Stimulated activated CD8-positive, alpha-beta memory T cell treated with anti-CD3 and anti-CD28 coated beads, Interleukin-4, amount 100 ng/mL, for 1 hour (primary cell): ENCODE results near the gene TMEM164.
A peak's percentile ranks its signal among the peaks of the same experiment; 100 is the strongest.

Experiments used
- DNase-seq, 2 donors: peaks; one replicate each; pipeline ENCODE4 v3.0.0-alpha.2; 2020; ENCODE audit warnings: low read depth in 2 of 2, low spot score in 1 of 2

TMEM164 gene

DNA sequence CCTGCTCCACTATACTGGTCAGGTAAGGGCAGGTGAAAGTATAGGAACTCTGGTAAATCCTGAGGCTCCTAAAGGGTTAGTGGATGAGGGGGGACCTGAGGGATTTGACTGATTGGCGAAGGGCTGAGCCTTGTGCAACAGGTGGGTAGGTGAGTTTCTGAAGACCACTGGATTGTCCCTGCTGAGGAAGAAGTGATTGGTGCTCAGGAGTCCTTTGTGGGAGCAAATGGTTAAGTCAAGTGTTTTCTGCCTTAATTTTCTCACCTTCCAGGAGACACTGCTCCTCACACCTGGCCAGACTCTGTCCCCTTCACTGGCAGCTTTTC, 158.4 kb downstream of the TMEM164 start:
- no peak for DNase-seq

DNA sequence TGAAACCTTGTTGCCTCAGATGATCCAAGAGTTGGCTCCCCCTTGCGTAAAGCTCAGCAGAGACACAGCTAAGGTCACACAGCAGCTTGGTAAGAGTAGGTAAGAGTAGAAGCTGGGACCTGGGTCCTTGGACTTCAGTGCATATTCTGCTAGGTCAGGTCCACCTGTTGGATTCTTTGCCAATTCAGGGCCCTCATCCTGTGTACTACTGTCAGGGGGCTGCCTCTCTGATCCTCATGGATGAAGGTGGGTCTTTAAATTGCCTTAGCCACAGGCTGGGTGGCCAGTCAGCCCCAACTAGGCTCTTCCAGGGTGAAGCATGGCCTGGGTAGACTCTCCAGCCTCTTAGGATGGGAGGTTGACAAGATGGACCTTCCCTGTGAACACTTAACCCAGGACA, 159.2 kb downstream of the TMEM164 start:
- DNase-seq = no peak

DNA sequence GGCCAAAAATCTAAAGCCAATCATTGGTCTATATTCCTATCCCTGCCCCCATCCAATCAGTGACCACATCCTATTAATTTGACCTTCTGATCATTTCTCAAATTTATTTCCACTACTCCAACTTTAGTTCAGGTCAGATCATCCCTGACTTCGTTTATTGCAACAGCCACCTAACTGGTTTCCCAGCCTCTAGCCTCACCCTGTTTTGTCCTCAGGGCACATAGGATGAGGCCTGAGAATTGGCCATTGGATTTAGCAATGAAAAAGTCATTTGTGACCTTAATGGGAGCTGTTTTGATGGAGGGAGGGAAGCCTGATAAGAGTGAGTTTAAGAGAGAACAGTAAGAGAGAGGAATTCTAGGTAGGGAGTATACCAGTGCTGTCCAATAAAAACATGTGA, 160.0 kb downstream of the TMEM164 start:
- no peak for DNase-seq

DNA sequence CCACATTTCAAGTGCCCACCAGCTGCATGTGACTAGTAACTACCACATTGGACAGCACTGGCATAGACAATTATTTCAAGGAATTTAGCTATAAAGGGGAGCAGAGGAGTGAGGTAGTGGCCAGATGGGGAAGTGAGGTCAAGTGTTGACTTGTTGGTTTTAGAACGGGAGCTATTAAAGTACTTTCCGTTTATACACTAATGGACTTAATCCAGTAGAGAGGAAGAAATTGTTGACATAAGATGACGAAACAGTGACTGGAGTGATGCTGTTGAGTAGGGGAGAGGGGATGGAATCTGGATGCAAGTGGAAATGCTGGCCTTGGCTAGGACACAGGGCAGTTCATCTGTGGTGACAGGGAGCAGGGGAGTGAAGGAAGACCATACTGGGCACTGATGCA, 160.6 kb downstream of the TMEM164 start:
- DNase-seq = no peak

DNA sequence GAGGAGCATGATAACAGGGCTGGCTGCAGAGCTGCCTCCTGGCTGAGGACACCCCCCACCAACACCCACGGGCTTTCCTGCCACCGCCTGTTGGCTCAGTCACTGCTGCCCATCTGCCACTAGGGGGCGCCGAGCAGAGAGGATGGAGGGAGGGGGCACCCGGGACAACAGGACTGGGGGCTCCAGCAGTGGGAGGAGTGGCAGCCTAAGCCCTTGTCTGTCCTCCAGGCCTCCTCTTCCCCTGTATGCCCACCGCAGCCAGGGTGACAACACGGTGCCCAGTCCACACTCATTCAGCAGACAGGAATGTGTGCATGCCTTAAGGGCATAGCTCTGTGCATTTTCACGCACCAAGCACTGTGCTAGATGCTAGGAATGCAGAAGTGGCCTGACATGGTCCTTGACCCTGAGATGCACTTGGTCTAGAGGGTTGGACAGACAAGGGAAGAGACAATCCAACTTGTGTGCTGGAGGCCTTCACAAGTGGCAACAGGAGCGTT, 165.1 kb downstream of the TMEM164 start:
- DNase-seq = peak; percentile 19 to 20

DNA sequence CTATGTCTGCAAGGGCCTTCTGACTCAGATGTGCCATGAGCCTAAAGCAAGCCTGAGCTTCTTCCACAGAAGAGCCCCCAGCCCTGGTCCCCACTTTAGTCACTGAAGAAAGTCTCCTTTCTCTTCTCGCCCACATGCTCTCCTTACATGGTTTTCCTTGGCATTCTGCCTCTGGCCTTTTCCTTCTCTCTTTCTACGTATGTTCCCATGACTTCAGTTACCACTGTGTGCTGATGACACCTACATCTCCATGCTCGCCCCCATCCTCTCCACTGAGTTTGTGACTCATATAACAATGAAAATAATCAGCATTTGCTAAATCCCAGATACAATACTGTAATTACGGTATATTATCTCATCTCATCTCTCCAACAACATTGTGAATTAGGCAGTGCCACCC, 165.7 kb downstream of the TMEM164 start:
- DNase-seq = no peak

DNA sequence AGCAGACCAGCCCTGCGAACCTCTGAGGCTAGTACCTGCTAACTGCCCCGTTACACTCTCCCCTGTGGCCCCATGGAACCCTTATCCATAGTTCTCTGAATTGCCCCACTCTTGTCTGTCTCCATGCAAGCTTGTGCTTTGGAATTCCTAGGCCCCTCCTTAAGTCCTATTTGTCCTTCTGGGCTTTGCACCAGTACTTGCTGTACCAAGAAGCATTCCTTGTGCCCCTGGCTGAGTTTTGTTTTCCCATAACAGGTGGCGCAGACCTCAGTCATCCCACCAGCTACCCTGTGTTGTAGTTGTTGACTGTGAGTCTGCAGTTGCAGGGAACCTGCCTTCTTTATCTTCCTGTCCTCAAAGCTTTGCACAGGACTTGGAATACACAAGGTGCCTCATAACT, 167.1 kb downstream of the TMEM164 start:
- DNase-seq = no peak

DNA sequence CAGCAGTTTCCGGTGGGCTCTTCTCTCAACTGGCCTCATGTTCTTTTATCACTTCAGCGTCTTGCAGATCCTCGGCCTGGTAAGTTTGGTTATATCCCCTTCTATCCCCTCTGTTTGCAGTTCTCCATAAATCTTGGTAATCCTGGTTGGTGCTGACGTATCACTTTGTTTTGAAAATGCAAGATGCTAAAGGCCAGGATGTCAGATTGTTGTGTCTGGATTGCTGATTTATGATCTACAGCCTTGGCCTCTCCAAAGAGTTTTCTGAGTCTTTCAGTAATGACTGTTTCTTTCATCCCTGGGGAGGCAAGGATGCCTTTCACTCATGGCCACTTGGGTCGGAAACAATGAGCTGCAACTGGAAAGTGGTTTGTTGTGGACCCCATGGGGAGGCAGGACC, 168.5 kb downstream of the TMEM164 start:
- DNase-seq = no peak

DNA sequence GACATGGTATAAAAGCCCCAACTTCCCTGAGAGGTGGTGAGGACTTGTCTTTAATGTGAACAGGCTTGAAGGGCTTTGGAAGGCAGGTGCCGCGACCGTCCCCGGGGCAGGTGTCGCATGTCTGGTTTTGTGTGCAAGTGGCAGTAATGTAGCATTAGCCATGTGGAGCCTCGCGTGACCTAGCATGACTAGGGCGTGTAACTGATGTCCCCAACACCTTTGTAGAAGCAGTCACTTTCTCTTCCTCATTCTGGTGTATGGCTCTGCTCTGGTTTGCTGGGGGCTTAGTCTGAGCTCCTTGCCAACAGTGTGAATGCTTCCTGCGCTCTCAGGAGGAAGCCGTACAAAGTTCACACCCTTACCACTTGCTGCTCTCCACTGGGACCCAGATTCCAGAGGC, 169.3 kb downstream of the TMEM164 start:
- no peak for DNase-seq

DNA sequence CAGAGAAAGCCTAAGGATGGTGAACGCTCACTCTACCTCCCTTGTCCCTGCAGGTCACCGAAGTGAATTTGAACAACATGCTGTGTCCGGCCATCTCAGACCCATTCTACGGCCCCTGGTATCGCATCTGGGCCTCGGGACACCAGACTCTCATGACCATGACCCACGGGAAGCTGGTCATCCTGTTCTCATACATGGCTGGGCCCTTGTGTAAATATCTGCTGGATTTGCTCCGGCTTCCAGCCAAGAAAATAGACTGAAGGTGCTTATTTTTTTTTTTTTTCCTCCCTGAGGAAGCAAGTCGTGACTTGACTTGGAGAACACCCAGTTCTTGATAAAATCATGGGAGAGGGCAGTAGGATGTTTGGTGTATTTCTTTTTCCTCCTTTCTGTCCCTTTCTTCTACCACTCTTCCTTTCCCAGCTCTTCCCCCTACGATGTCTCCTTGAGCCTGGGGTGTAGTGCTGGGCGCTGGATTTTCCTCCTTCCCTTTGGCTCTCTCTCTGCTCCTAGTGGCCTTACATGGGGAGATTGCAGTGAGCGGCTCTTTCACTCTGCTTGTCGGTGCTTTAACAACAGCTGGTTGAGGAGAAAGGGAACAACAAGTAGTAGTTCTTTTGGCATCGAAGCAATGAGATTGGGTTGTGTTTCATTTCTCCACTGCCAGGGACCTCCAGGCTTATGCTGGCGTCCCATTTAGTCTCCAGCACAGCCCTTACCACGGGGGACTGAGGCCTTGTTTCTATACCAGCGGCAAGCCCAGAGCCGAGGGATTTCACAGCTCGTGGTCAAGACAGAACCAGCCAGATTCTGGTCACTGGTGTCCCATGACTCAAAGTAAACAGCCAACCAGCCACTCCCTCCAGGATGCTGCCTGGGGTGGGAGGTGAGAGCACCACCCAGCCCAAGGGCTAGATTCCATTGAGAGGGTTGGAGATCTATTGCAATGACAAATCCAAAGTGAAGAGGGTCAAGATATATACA, 170.6 kb downstream of the TMEM164 start:
- no peak for DNase-seq

DNA sequence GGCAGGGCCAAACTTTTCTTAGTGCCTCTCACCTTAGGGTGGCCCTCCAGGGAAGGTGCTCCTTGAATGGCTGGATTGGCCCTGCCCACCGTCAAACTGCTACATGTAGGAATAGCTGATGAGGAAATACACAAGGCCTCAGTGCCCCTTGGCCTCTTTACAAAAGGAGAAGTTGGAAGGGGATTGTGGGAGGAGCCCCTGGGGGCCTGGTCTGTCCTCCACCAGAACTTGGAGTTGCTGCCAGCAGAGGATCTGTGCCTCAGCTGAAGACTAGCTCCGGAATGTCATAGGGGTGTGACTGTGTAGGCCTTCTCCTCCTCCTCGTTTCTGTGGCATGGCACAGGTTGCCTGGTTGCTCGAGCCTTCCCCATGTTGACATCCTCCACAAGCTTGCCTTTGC, 172.2 kb downstream of the TMEM164 start:
- no peak for DNase-seq

DNA sequence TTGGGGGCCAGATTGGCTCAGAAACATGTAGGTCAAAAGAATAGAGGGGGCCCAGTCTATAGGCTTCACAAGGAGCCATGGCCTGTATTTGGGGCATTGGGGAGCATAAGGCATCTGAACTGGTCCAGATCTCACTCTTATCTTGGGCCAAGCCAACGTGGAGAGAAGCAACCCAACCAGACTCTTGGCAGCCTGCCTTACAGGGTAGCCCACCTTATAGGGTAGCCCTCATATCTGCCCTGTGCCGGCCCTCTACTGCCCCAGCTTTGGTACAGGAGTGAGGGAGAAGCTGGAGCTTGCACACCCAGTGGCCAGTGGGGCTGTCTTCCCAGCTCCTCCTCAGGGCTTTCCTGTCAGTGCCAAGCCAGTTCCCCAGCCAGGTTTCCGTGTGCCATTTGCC, 172.8 kb downstream of the TMEM164 start:
- no peak for DNase-seq

DNA sequence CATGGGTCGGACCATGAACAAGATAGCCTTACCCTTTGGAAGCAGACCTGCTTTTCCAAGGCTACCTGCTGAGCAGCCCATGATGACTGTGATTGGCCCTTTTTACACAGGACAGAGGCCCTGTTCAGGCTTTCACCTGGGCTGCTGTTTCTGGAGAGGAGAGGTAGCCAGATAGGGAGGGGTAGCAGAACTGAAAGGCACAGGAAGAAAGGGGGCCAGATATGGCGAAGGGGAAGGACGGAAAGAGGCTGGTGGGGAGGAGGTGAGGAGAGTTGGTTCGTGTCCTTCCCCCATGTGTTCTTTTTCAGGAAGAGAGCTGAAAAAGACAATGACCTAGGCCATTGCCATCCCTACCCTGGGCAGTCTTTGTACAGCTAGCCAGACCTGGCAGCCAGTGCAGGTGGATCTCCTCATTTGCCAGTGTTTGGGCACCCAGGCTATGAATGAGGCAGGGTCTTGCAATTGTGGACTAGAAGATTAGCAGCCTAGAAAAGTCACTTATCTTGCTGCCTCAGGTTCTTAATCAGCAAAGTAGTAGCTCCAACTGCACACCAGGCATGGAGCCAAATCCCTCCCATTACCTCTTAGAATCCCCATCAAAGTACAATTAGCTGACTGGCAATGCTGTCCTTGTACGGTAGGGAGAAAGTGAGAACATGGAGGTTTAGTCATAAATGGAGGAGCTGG, 175.4 kb downstream of the TMEM164 start:
- DNase-seq = no peak

DNA sequence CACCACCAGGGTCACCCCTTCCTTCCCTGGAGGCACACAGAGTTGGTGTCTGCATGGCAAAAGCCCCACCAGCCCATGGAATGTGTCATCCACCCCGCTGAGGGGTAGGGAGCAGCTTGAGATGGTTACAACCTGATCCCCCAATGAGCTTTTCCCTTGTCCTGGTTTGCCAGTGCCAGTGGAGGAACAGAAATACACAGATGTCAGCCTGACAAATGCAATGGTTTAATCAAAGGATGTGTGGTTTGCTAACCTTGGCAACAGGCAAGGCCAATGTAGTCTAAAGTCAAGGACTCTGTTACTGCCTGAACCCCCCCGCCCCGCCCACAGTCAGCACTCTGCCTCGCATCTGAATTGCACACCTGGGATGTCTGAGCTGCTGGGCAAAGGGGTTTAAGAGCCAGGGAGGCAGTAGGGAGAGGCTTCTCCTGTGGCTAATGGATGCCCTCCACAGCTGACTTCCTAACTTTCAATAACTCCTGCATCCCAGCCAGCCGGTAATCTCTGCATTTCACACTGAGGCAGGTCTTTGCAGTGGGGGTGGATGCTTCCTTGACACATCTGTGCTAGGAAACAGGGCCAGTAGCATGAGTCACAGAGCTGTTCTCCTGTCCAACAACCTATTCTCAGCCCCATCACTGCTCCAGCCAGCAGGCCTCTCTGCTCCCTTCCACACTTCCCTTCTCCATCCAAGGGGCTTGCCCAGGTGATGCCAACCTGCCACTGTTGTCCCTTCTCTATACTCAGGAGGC, 177.4 kb downstream of the TMEM164 start:
- DNase-seq = no peak

DNA sequence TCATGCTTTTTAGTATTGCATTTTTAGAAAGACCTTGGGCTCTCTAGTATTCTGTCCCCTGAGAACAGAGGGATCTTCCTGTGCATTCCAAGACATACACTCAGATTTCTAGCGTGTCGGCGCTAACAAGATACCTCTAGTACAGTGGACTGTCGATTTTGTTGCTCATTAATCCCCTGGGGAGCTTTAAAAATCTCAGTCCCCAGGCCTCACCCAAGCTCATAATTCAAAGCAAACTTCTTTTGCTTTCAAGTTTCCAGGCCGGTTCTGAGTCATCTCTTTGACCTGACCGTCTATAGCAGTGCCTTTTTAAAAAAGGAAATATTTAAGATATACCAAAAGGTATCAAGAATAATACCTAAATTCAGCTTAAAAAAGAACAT, 178.0 kb downstream of the TMEM164 start:
- DNase-seq = no peak

DNA sequence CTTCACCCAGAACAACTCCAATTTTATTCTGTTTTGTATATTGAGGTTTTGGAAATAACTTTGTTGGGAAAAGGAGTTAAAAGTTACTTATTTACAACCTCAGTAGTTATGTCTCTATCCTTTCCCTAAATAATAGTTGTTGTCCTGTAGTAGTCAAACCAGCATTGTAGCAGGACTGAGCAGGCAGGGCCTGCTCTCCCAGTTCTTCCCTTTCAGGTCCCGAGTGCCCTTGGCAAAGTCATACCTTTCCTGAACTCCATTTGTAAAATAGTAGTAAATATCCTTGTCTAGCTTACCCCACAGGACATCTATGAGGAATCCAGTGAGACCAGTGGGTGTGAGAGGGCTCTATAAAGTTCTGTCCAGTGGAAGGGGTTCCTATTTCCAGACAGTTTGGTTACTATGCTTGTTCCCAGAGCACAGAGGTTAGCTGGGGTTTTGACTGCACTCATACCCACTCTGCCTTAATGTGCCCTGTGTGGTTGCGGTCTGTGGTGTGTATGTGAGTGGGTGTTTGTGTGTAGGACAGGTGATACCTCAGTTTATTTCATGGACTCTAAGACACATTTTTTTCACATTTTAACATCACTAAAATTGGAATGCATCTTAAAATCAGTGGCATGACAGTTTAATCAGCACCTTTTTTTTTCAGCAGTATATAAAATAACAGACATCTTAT, 178.7 kb downstream of the TMEM164 start:
- no peak for DNase-seq

DNA sequence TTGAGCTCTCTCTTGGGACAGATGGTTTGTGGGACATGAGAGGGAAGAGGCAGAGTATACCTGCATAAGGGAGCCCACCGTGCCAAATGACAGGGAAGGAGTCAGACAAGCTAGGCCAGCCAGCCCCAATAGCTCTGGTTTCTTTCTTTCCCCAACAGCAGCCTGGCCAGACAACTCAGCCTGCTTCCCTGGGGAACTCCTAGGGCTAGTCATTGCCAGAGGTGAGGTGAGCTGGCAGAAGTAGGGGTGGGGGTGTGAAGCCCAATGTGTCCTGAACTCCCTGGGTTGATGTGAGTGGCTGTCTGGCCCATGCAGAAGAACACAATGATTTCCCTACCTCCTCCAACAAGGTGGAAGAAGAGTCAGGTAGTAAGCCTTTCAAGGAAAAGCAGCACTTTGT, 179.4 kb downstream of the TMEM164 start:
- DNase-seq = no peak

DNA sequence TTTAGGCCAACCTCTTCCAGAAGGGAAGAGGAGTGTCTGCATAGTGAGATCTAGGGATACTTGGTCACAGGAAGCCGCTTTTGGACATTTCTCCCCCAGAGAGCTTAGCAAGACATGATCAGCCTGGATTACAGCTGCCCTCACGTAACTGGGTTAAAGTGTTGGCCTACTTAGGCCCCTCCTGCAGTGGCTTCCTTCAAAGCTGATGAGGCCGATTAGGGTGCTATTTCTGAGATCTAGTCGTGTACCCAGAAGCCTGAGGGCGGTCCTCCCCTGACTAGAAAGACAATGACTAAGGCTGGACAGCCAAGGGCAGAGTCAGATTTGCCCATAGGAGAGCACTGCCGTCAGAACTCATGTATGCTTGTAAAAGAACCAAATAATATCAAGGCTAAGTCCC, 180.0 kb downstream of the TMEM164 start:
- DNase-seq = no peak

DNA sequence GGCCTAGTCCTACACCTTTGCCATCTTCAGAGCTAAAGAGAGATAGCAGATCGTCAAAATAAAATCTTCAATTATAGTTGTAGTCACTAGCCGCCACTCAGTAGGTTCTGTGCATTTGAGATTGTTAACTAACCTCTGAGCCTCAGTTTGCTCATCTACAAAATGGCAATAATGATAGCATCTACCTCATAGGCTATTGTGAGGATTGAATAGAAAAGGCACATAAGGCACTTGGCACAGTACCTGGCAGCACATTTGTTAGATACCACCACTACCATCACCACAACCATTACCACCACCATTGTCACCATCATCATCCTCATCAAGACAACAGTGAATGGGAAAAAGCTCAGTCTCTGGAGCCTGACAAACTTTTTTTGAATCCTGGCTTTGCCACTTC, 180.4 kb downstream of the TMEM164 start:
- DNase-seq = no peak

DNA sequence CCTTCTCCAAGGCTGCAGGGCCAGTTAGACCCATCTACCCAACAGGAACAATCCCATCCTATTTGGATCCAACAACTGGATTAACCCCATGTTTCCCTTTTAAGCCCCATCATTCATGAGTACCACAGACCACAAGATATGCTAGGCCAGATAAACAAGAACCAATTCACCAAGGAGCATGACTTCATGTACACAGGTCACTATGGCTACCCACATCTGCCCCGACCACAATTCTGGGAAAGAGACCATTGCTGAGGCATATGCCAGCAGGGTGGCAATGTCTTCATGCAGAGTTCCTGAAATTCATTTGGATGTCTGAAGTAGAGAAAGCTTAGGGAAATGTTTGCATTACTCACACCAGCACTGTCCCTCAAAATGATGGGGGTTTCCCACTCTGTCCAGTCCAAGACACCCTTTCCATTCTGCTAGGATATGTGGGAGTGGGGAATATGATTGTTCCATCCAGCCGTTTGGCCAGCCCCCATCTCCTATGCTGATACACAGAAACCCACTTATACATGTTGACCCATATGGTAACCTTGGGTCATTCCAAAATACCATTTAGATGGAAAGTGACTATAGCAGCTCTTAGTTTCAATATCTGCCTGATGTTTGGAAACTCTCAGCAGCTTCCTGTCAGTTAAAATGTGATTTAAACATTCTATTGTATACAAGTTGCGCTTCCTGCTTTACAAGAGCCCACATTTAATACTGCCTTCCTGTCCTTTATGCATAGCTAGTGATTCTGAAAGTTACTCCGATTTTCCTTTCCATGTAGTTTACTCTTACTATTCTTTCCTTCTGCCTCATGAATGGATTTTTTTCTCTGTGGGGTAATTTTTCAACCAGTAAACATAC, 186.0 kb downstream of the TMEM164 start:
- DNase-seq = no peak
